HL-60 (cell line): Measurements from ENCODE around the gene ANKZF1.

Source experiments
- POLR2AphosphoS5 ChIP-seq: IDR thresholded peaks from 2 replicates; pipeline ENCODE4 v1.6.1; 2012; ENCODE audit warnings: low read depth
- TF ChIP-seq, protein P1 (sequence below): IDR thresholded peaks from one replicate; pipeline ENCODE4 v1.5.1; 2011; ENCODE audit warnings: low read length, control low read depth, inconsistent platforms; ENCODE audit not compliant: insufficient read depth

DNA sequence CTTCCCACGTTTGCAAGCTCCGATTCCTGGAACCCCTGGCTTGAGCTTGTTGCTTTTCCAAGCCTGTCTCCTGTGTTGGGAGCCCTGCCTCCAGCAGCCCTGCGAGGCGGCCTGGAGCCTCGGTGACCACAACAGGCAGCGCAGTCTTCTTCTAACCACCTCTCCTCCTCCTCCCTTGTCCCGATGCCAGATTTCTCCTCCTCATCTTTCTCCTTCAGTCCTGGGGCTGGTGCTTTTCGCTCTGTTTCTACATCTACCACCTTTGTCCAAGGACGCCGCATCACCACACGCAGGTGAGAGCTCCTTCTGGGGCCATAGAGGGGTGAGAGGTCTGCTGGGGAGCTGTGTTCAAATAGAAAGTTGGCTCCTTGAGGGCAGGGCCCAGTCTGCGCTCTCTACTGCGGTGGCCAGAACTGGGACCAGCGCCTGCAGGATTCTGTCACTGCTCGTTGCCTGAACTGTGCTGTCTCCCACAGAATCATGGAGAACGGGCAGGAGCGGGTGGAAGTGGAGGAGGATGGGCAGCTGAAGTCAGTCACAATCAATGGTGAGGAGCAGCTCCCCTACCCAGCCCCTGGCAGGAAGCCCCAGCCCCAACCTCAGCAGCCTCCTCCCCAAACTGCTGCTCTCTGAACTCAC is 53.5 kb downstream of the ANKZF1 start:
- TF ChIP-seq POLR2AphosphoS5 = no peak
- TF ChIP-seq, protein P1, sequence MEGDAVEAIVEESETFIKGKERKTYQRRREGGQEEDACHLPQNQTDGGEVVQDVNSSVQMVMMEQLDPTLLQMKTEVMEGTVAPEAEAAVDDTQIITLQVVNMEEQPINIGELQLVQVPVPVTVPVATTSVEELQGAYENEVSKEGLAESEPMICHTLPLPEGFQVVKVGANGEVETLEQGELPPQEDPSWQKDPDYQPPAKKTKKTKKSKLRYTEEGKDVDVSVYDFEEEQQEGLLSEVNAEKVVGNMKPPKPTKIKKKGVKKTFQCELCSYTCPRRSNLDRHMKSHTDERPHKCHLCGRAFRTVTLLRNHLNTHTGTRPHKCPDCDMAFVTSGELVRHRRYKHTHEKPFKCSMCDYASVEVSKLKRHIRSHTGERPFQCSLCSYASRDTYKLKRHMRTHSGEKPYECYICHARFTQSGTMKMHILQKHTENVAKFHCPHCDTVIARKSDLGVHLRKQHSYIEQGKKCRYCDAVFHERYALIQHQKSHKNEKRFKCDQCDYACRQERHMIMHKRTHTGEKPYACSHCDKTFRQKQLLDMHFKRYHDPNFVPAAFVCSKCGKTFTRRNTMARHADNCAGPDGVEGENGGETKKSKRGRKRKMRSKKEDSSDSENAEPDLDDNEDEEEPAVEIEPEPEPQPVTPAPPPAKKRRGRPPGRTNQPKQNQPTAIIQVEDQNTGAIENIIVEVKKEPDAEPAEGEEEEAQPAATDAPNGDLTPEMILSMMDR = no peak
